Mammary epithelial cell (primary cell): Measurements from ENCODE around the gene TMEM129.

Experiments used
- CTCF ChIP-seq, 2 donors: IDR thresholded peaks in 1 of 2; conservative IDR thresholded peaks in 1 of 2; 2 replicates each; pipeline ENCODE4 v1.5.1; 2011 to 2012; ENCODE audit warnings: inconsistent platforms in 2 of 2, low read length in 2 of 2, mild to moderate bottlenecking in 2 of 2, control low read depth in 1 of 2, low read depth in 1 of 2; ENCODE audit not compliant: insufficient read depth in 1 of 2; ENCODE audit errors: extremely low read depth in 1 of 2
- EZH2 ChIP-seq: IDR thresholded peaks from 2 replicates; pipeline ENCODE4 v1.6.1; 2012; ENCODE audit warnings: low read length, inconsistent platforms, borderline replicate concordance

GRCh38 chr4:1674682-1675081 lies 46.4 kb downstream of the TMEM129 start:
- no peak for TF ChIP-seq CTCF (conservative IDR thresholded peaks at IDR 0.05 in 1 of 2, IDR thresholded peaks at IDR 0.05 in 1 of 2; ENCODE audit: extremely low read depth in 1 of 2, insufficient read depth in 1 of 2, low read depth in 1 of 2, low read length in 2 of 2)
- no peak for TF ChIP-seq EZH2
